HCT116 (cell line): ENCODE measurements around the gene KCND3. TPM values are rescaled to one million over a fixed set of nuclear protein-coding genes. Genes with fewer than 3 reads are reported as not detected.

Source experiments
- ATAC-seq: fragments of 200-7000 bp; cut with Tn5 transposase; 2 replicates; pipeline ENCODE4 v1.9.1; 2020; ENCODE audit warnings: mild to moderate bottlenecking, moderate library complexity
- BruUV-seq: library from RNA; stranded (reverse); fragments of 400-500 nt; replicated peaks from 2 replicates; lab custom pipeline; 2021; lab: Mats Ljungman, UMichigan
- CTCF ChIA-PET: fragments of 300-600 bp; sonication (Branson Sonifier 250); formaldehyde crosslinking; loops from one replicate; lab custom pipeline; 2021; ENCODE audit warnings: antibody characterized with exemption; lab: Charles Lee
- POLR2A ChIA-PET: fragments of 300-600, 350-600 bp; sonication (Branson Sonifier 250); formaldehyde crosslinking; loops from one replicate; lab custom pipeline; 2021; ENCODE audit warnings: antibody characterized with exemption; lab: Charles Lee
- RAD21 ChIA-PET, 2 experiments: fragments of 300-600 bp; sonication (Branson Sonifier 250); formaldehyde crosslinking; loops; one replicate each; lab custom pipeline; 2023; ENCODE audit warnings: low total read pairs in 2 of 2; ENCODE audit not compliant: uncharacterized antibody in 2 of 2, unreplicated experiment in 2 of 2, low non-redundant PET in 1 of 2; lab: Charles Lee
- DNase-seq: peaks from one replicate; pipeline ENCODE4 v3.0.0-alpha.2; 2010; ENCODE audit warnings: low read depth, low spot score
- H2AFZ ChIP-seq: fragments of 200-600 bp; shearing (Covaris generic), sonication (generic); 2 replicates; pipeline ENCODE4 v1.6.1; 2017; ENCODE audit warnings: low read depth, mixed run types, mixed read lengths, antibody characterized with exemption, low read length; ENCODE audit not compliant: poor library complexity, severe bottlenecking
- H3K27ac ChIP-seq: 2 replicates; pipeline ENCODE4 v1.5.1; 2012; ENCODE audit warnings: low read depth, low read length
- H3K27me3 ChIP-seq: fragments of 200-600 bp; sonication (generic); 2 replicates; pipeline ENCODE4 v1.6.1; 2016; ENCODE audit warnings: mixed run types, low read length, mixed read lengths; ENCODE audit not compliant: insufficient read depth
- H3K36me3 ChIP-seq, 2 experiments: fragments of 200-500 bp in 1 of 2; fragments of 200-600 bp in 1 of 2; sonication (Bioruptor generic) in 1 of 2; sonication (generic) in 1 of 2; 2 replicates each; pipeline versions ENCODE4 v1.5.1 to v1.6.1; 2014 to 2016; ENCODE audit warnings: low read length in 2 of 2, inconsistent platforms in 1 of 2, mixed read lengths in 1 of 2, mixed run types in 1 of 2; ENCODE audit not compliant: insufficient read depth in 2 of 2, control insufficient read depth in 1 of 2
- H3K4me1 ChIP-seq, 2 experiments: fragments of 200-600 bp in 1 of 2; sonication (generic) in 1 of 2; 2 replicates each; pipeline versions ENCODE4 v1.5.1 to v1.6.1; 2012 to 2017; ENCODE audit warnings: low read length in 2 of 2, inconsistent platforms in 1 of 2, mild to moderate bottlenecking in 1 of 2, mixed read lengths in 1 of 2, mixed run types in 1 of 2, moderate library complexity in 1 of 2; ENCODE audit not compliant: insufficient read depth in 2 of 2, control insufficient read depth in 1 of 2
- H3K4me2 ChIP-seq: fragments of 200-600 bp; sonication (generic); 2 replicates; pipeline ENCODE4 v1.6.1; 2017; ENCODE audit warnings: mixed run types, low read length, mixed read lengths
- H3K4me3 ChIP-seq, 2 experiments: fragments of 200-600 bp in 1 of 2; sonication (generic) in 1 of 2; replicated peaks in 1 of 2; 2 replicates each; pipeline ENCODE4 v1.5.1; 2011 to 2016; ENCODE audit warnings: low read length in 2 of 2, control low read depth in 1 of 2, low read depth in 1 of 2, mild to moderate bottlenecking in 1 of 2, mixed read lengths in 1 of 2, mixed run types in 1 of 2
- H3K79me2 ChIP-seq: fragments of 200-600 bp; sonication (generic); 2 replicates; pipeline ENCODE4 v1.6.1; 2017; ENCODE audit warnings: mild to moderate bottlenecking, mixed run types, low read length, moderate library complexity, mixed read lengths; ENCODE audit not compliant: insufficient read depth
- H3K9ac ChIP-seq: fragments of 200-600 bp; sonication (generic); 2 replicates; pipeline ENCODE4 v1.6.1; 2016; ENCODE audit warnings: low read length, mixed read lengths
- H3K9me2 ChIP-seq: fragments of 200-600 bp; sonication (generic), shearing (Covaris generic); 2 replicates; pipeline ENCODE4 v1.6.1; 2017; ENCODE audit warnings: mixed run types, mild to moderate bottlenecking, moderate library complexity; ENCODE audit not compliant: insufficient read depth
- H3K9me3 ChIP-seq, 2 experiments: fragments of 200-500 bp in 1 of 2; fragments of 200-600 bp in 1 of 2; sonication (Bioruptor generic) in 1 of 2; sonication (generic) in 1 of 2; 2 replicates each; pipeline ENCODE4 v1.6.1; 2014 to 2017; ENCODE audit warnings: low read length in 2 of 2, mixed read lengths in 2 of 2, inconsistent platforms in 1 of 2, low read depth in 1 of 2, mild to moderate bottlenecking in 1 of 2, mixed run types in 1 of 2, moderate library complexity in 1 of 2; ENCODE audit not compliant: control insufficient read depth in 1 of 2, insufficient read depth in 1 of 2
- H4K20me1 ChIP-seq: fragments of 200-600 bp; sonication (generic), shearing (Covaris generic); 2 replicates; pipeline ENCODE4 v1.6.1; 2017; ENCODE audit warnings: mixed run types, mild to moderate bottlenecking, moderate library complexity; ENCODE audit not compliant: insufficient read depth
- CEBPB ChIP-seq: IDR thresholded peaks from 2 replicates; pipeline ENCODE4 v1.6.1; 2012; ENCODE audit warnings: low read depth
- ELF1 ChIP-seq: IDR thresholded peaks from 2 replicates; pipeline ENCODE4 v1.6.1; 2012; ENCODE audit warnings: low read depth, borderline replicate concordance
- JUND ChIP-seq: IDR thresholded peaks from 2 replicates; pipeline ENCODE4 v1.6.1; 2012
- MAX ChIP-seq: IDR thresholded peaks from 2 replicates; pipeline ENCODE4 v1.6.1; 2012
- POLR2A ChIP-seq: IDR thresholded peaks from 2 replicates; pipeline ENCODE4 v1.7.0; 2011; ENCODE audit warnings: borderline replicate concordance; ENCODE audit not compliant: insufficient read depth, insufficient read length; ENCODE audit errors: extremely low read depth
- TCF7L2 ChIP-seq: IDR thresholded peaks from 2 replicates; pipeline ENCODE4 v1.7.0; 2011; ENCODE audit warnings: borderline replicate concordance, inconsistent platforms; ENCODE audit not compliant: insufficient read depth, insufficient read length; ENCODE audit errors: extremely low read depth
- YY1 ChIP-seq: IDR thresholded peaks from 2 replicates; pipeline ENCODE4 v1.6.1; 2011; ENCODE audit warnings: low read length, low read depth, moderate library complexity, mild to moderate bottlenecking; ENCODE audit not compliant: insufficient replicate concordance; ENCODE audit errors: extremely low read depth
- ZNF274 ChIP-seq: fragments of 200-500 bp; sonication (Bioruptor generic); IDR thresholded peaks from 2 replicates; pipeline ENCODE4 v1.6.1; 2014; ENCODE audit warnings: mild to moderate bottlenecking, low read depth, low read length, inconsistent platforms
- intact Hi-C: fragments of 100-400 bp; cut with micrococcal nuclease; formaldehyde crosslinking; loops from 2 replicates; pipeline ENCODE4 v1.10.0; 2022
- total RNA-seq: library from RNA; stranded (reverse); gene quantifications from one replicate; pipeline ENCODE4 v1.2.1, GENCODE V29; 2021; ENCODE audit not compliant: unreplicated experiment
- TF ChIP-seq, protein P1 (sequence below): IDR thresholded peaks from 2 replicates; pipeline ENCODE4 v1.6.1; 2011; ENCODE audit warnings: mild to moderate bottlenecking, low read length, moderate library complexity; ENCODE audit not compliant: insufficient replicate concordance; ENCODE audit errors: extremely low read depth

KCND3 gene
- total RNA-seq, 1 experiment from 2014 or later: 0.44 TPM

DNA sequence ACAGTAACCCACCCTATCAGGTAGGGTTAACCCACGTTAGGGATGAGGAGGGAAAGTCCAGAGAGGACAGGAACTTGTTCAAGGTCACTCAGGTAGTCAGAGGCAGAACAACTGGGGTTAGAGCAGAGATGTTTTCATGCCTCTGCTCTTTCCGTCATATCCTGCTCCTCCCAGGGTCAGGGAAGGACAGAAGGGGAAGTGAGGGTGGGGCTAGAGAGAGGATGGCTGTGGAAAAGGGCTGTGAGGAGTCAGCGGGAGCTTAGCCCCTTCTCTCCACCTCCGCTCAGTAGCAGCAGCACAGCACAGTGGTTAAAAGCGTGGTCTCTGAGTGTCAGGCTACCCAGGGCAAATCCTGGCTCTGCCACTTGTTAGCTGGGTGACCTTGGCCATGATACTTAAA lies 197.2 kb downstream of the KCND3 start:
- TF ChIP-seq JUND (no peak), POLR2A (no peak), TCF7L2 (no peak), MAX (no peak), CEBPB (no peak), YY1 (no peak), ZNF274 (no peak), ELF1 (no peak)
- TF ChIP-seq, protein P1, sequence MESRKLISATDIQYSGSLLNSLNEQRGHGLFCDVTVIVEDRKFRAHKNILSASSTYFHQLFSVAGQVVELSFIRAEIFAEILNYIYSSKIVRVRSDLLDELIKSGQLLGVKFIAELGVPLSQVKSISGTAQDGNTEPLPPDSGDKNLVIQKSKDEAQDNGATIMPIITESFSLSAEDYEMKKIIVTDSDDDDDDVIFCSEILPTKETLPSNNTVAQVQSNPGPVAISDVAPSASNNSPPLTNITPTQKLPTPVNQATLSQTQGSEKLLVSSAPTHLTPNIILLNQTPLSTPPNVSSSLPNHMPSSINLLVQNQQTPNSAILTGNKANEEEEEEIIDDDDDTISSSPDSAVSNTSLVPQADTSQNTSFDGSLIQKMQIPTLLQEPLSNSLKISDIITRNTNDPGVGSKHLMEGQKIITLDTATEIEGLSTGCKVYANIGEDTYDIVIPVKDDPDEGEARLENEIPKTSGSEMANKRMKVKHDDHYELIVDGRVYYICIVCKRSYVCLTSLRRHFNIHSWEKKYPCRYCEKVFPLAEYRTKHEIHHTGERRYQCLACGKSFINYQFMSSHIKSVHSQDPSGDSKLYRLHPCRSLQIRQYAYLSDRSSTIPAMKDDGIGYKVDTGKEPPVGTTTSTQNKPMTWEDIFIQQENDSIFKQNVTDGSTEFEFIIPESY: no peak
- Histone ChIP-seq H4K20me1 (no peaks in the 10 kb centered on the region), H2AFZ (no peak overlapping the region), H3K4me3 (no peak overlapping the region), H3K4me2 (no peak overlapping the region), H3K4me1 (no peaks in the 10 kb centered on the region), H3K27me3 (peaks cover 45% of the 10 kb centered on the region), H3K27ac (no peak overlapping the region), H3K9me3 (no peaks in the 10 kb centered on the region), H3K9ac (no peak overlapping the region), H3K36me3 (no peaks in the 10 kb centered on the region), H3K79me2 (no peaks in the 10 kb centered on the region), H3K9me2 (no peaks in the 10 kb centered on the region)
- ChIA-PET POLR2A (no interaction called here), RAD21 (no interaction called here), CTCF (no interaction called here)
- no peak for DNase-seq
- intact Hi-C loops: loop anchor here (10.0 kb wide), 1 partner anchor 543 kb away; no protein-coding TSS in a partner anchor
- ATAC-seq: no peak
- no TSS peak for BruUV-seq
